Fibroblast of villous mesenchyme (primary cell): ENCODE results near the gene CAMTA2. TPM values are rescaled to one million over a fixed set of nuclear protein-coding genes. Genes with fewer than 3 reads are reported as not detected.

Experiments
- DNase-seq: peaks from one replicate; pipeline ENCODE4 v3.0.0-alpha.2; 2010; ENCODE audit warnings: low read depth
- H3K4me3 ChIP-seq: 2 replicates; pipeline ENCODE4 v1.5.1; 2011; ENCODE audit warnings: low read depth, mild to moderate bottlenecking, low read length
- CTCF ChIP-seq: IDR thresholded peaks from 2 replicates; pipeline ENCODE4 v1.5.1; 2012; ENCODE audit warnings: low read depth, mild to moderate bottlenecking, low read length; ENCODE audit not compliant: insufficient read depth
- total RNA-seq: library from RNA; depleted of rRNA; stranded (reverse); fragments of >200 nt; gene quantifications from 2 replicates; pipeline ENCODE4 v1.2.3, GENCODE V29; 2012

The CAMTA2 gene, protein sequence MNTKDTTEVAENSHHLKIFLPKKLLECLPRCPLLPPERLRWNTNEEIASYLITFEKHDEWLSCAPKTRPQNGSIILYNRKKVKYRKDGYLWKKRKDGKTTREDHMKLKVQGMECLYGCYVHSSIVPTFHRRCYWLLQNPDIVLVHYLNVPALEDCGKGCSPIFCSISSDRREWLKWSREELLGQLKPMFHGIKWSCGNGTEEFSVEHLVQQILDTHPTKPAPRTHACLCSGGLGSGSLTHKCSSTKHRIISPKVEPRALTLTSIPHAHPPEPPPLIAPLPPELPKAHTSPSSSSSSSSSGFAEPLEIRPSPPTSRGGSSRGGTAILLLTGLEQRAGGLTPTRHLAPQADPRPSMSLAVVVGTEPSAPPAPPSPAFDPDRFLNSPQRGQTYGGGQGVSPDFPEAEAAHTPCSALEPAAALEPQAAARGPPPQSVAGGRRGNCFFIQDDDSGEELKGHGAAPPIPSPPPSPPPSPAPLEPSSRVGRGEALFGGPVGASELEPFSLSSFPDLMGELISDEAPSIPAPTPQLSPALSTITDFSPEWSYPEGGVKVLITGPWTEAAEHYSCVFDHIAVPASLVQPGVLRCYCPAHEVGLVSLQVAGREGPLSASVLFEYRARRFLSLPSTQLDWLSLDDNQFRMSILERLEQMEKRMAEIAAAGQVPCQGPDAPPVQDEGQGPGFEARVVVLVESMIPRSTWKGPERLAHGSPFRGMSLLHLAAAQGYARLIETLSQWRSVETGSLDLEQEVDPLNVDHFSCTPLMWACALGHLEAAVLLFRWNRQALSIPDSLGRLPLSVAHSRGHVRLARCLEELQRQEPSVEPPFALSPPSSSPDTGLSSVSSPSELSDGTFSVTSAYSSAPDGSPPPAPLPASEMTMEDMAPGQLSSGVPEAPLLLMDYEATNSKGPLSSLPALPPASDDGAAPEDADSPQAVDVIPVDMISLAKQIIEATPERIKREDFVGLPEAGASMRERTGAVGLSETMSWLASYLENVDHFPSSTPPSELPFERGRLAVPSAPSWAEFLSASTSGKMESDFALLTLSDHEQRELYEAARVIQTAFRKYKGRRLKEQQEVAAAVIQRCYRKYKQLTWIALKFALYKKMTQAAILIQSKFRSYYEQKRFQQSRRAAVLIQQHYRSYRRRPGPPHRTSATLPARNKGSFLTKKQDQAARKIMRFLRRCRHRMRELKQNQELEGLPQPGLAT
- 15.1 TPM in 2 replicates for total RNA-seq

DNA sequence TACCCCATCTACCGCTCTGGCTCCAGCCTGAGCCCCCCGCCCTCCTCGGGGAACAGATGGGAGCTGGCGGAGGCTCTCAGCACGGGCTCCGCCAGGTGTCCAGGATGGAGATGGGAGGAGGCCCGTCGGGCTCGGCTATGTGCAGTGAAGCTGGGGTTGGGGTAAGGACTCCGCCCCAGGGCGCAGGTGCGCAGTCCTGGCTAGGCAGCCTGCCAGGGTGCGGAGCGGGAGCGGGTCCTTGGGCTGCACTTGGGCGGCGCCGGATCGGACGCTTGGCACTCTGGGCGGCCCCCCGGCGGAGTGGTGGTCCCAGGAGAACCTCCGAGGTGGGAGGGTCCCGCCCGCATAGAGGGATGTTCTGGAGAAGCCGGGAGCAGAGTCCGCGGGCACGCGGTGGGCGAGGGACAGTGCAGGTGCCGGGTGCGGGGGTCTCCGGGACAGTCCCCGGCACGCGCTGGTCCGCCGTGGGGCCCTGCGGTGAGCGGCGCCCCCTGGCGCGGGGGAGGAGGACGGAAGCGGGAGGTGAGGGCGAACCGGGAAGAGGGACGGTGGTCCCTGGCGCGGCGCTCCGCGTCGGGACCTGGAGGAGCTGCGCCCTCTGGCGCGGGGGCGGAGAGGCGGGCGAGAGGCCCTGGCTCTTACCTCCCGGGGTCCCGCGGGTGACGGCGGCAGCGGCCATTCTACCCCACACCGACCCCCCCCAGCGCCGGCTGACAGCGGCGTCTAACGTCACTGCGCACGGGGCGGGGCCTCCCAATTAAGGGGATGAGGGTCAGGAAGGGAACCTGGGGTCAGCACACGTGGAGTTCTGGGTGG, at the start of gene CAMTA2:
CAMTA2 (minus strand) TSS at position 725 of the 816 bp plus-strand sequence. CDS start 1,453 bp downstream, outside the sequence.
- TF ChIP-seq CTCF = peak; percentile 69
- DNase-seq = peak; percentile 81
- peak within 1 kb of the TSS; percentile 84 for H3K4me3 ChIP-seq

DNA sequence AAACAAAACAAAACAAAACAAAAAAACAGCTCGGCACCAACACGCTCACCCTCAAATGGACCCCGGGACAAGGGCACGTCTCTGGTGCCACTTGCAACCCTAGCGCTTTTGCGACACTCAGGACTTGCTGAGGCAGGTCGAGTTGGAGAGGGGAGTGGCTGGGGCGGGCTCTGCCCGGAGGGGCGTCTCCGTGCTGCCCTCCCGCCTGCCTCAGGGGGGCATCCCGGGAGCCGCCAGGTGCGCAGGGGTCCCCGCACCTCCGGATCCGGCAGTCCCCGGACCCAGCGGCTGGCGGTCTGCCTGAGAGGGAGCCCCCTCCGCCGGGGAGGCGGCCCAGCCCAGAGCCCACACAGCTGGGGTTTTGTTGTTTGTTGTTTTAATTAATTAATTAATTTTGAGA, 47.8 kb upstream of the CAMTA2 start, which contains the start of gene SLC52A1:
SLC52A1 (minus strand) TSS at position 112 of the 400 bp plus-strand sequence. CDS start 820 bp downstream, outside the sequence.
- DNase-seq = no peak
- no peak for TF ChIP-seq CTCF
- peak within 1 kb of the TSS; percentile 43 for H3K4me3 ChIP-seq

GRCh38 chr17:5034651-5035050, 47.2 kb upstream of the CAMTA2 start:
- TF ChIP-seq CTCF = no peak
- no peak for DNase-seq
- no peak overlapping the region for H3K4me3 ChIP-seq

DNA sequence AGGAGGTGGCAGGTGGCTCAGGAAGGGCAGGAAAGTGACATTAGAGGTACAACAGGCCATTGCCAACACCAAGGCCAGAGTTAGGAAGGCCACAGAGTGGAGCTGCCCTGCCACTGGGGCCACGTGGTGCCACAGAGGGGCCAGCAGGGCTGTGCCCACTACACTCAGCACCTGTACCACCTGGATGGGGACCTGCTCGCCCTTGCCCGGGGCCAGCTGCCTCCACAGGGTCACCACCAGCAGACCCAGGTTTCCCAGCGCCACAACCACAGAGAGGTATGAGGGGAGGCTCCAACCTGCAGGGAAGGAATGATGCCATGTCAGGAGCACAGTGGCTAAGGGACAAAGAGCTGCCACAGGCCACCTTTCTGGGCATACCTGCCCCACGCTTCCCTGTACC, 46.6 kb upstream of the CAMTA2 start:
- DNase-seq = no peak
- H3K4me3 ChIP-seq = no peak overlapping the region
- TF ChIP-seq CTCF = no peak

- H3K4me3 ChIP-seq = no peak overlapping the region
- DNase-seq = no peak
- no peak for TF ChIP-seq CTCF
Observed at GRCh38 chr17:5033352-5034015, 46.0 kb upstream of the CAMTA2 start.
